IMR-90 (cell line): ENCODE measurements around the gene EIF4ENIF1.

ENCODE experiments used
- BHLHE40 ChIP-seq: fragments of 150-350 bp; IDR thresholded peaks from 2 replicates; pipeline ENCODE4 v1.6.1; 2016; ENCODE audit warnings: mild to moderate bottlenecking, low read depth, low read length
- CEBPB ChIP-seq: IDR thresholded peaks from 2 replicates; pipeline ENCODE4 v1.6.1; 2012; ENCODE audit warnings: low read depth, low read length, improper control_type of control experiment
- MAFK ChIP-seq: IDR thresholded peaks from 2 replicates; pipeline ENCODE4 v1.6.1; 2012; ENCODE audit warnings: low read depth, low read length, improper control_type of control experiment
- MAZ ChIP-seq: IDR thresholded peaks from 2 replicates; pipeline ENCODE4 v1.6.1; 2012; ENCODE audit warnings: low read depth, mild to moderate bottlenecking, low read length, improper control_type of control experiment, moderate library complexity, borderline replicate concordance
- MXI1 ChIP-seq: IDR thresholded peaks from 2 replicates; pipeline ENCODE4 v1.6.1; 2012; ENCODE audit warnings: low read depth, mild to moderate bottlenecking, low read length, moderate library complexity, borderline replicate concordance
- NFE2L2 ChIP-seq: fragments of 150-350 bp; IDR thresholded peaks from 2 replicates; pipeline ENCODE4 v1.6.1; 2016; ENCODE audit warnings: low read depth, mild to moderate bottlenecking, low read length
- POLR2A ChIP-seq: IDR thresholded peaks from 2 replicates; pipeline ENCODE4 v1.6.1; 2012; ENCODE audit warnings: mild to moderate bottlenecking, low read depth, low read length
- RAD21 ChIP-seq: IDR thresholded peaks from 2 replicates; pipeline ENCODE4 v1.6.1; 2012; ENCODE audit warnings: low read length, improper control_type of control experiment
- RCOR1 ChIP-seq: IDR thresholded peaks from 2 replicates; pipeline ENCODE4 v1.6.1; 2012; ENCODE audit warnings: mild to moderate bottlenecking, low read length, improper control_type of control experiment; ENCODE audit not compliant: insufficient replicate concordance
- RFX5 ChIP-seq: IDR thresholded peaks from 2 replicates; pipeline ENCODE4 v1.8.0; 2012; ENCODE audit warnings: low read depth, mild to moderate bottlenecking, low read length, moderate library complexity
- SMC3 ChIP-seq: fragments of 150-350 bp; IDR thresholded peaks from 2 replicates; pipeline ENCODE4 v1.6.1; 2016; ENCODE audit warnings: low read depth, mild to moderate bottlenecking, antibody characterized with exemption, low read length, moderate library complexity
- TF ChIP-seq, protein P1 (sequence below): conservative IDR thresholded peaks from 2 replicates; pipeline ENCODE4 v1.5.1; 2012; ENCODE audit warnings: mild to moderate bottlenecking, low read depth, low read length, improper control_type of control experiment
- TF ChIP-seq, protein P2 (sequence below): fragments of 150-350 bp; IDR thresholded peaks from 2 replicates; pipeline ENCODE4 v1.6.1; 2016; ENCODE audit warnings: low read depth, mild to moderate bottlenecking, low read length, moderate library complexity, borderline replicate concordance
- TF ChIP-seq, protein P3 (sequence below): fragments of 150-350 bp; IDR thresholded peaks from 2 replicates; pipeline ENCODE4 v1.6.1; 2017; ENCODE audit warnings: mild to moderate bottlenecking, antibody characterized with exemption, low read length, low read depth

DNA sequence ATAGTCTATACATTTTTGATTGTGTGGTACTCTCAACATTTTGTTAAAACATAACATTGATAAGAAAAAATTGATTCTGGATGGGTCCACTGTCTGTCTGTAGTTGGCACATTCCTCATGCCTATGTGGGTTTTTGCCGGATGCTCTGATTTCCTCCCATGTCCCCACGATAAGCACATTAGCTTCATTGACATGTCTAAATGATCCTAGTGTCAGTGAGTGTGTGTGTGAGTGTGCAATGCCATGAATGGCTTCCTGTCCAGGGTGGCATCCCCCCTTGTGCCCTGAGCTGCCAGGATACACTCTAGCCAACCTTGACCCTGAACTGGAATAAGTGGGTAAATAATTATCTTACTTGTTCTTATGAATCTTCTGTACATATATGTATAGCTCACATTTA, 12.1 kb upstream of the EIF4ENIF1 start:
- TF ChIP-seq MAFK = no peak
- TF ChIP-seq POLR2A = no peak
- no peak for TF ChIP-seq RAD21
- TF ChIP-seq SMC3 = no peak
- TF ChIP-seq, protein P1, sequence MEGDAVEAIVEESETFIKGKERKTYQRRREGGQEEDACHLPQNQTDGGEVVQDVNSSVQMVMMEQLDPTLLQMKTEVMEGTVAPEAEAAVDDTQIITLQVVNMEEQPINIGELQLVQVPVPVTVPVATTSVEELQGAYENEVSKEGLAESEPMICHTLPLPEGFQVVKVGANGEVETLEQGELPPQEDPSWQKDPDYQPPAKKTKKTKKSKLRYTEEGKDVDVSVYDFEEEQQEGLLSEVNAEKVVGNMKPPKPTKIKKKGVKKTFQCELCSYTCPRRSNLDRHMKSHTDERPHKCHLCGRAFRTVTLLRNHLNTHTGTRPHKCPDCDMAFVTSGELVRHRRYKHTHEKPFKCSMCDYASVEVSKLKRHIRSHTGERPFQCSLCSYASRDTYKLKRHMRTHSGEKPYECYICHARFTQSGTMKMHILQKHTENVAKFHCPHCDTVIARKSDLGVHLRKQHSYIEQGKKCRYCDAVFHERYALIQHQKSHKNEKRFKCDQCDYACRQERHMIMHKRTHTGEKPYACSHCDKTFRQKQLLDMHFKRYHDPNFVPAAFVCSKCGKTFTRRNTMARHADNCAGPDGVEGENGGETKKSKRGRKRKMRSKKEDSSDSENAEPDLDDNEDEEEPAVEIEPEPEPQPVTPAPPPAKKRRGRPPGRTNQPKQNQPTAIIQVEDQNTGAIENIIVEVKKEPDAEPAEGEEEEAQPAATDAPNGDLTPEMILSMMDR = no peak
- no peak for TF ChIP-seq MAZ
- no peak for TF ChIP-seq MXI1
- TF ChIP-seq, protein P2, sequence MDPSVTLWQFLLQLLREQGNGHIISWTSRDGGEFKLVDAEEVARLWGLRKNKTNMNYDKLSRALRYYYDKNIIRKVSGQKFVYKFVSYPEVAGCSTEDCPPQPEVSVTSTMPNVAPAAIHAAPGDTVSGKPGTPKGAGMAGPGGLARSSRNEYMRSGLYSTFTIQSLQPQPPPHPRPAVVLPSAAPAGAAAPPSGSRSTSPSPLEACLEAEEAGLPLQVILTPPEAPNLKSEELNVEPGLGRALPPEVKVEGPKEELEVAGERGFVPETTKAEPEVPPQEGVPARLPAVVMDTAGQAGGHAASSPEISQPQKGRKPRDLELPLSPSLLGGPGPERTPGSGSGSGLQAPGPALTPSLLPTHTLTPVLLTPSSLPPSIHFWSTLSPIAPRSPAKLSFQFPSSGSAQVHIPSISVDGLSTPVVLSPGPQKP = no peak
- TF ChIP-seq RFX5 = no peak
- TF ChIP-seq, protein P3, sequence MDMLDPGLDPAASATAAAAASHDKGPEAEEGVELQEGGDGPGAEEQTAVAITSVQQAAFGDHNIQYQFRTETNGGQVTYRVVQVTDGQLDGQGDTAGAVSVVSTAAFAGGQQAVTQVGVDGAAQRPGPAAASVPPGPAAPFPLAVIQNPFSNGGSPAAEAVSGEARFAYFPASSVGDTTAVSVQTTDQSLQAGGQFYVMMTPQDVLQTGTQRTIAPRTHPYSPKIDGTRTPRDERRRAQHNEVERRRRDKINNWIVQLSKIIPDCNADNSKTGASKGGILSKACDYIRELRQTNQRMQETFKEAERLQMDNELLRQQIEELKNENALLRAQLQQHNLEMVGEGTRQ = no peak
- TF ChIP-seq BHLHE40 = no peak
- no peak for TF ChIP-seq RCOR1
- TF ChIP-seq CEBPB = no peak
- TF ChIP-seq NFE2L2 = no peak
